Heart left ventricle (tissue), 16 donors: ENCODE data around the gene C9orf152. TPM values are rescaled to one million over a fixed set of nuclear protein-coding genes. Genes with fewer than 3 reads are reported as not detected.
"Not testable (repeated sequence)": the region's sequence is repeated elsewhere in the genome, so short reads cannot be mapped to it uniquely, and the experiment has no call there.

ENCODE experiments used
- ATAC-seq, 4 donors: fragments of 200-7000 bp; cut with Tn5 transposase; one replicate each; pipeline ENCODE4 v1.9.1; 2020 to 2022; ENCODE audit warnings: moderate library complexity in 4 of 4, mild to moderate bottlenecking in 3 of 4, moderate number of reproducible peaks in 1 of 4
- DNase-seq, 5 donors: peaks; one replicate each; pipeline ENCODE4 v3.0.0-alpha.2; 2020
- H3K27ac ChIP-seq, 12 donors: fragments of 200-600 bp; sonication (generic) in 4 of 12; one replicate each; pipeline versions ENCODE4 v1.5.0 to v1.8.0; 2016 to 2022; ENCODE audit warnings: mild to moderate bottlenecking in 2 of 12
- H3K27me3 ChIP-seq, 9 donors: fragments of 200-600 bp; sonication (generic) in 2 of 9; one replicate each; pipeline versions ENCODE4 v1.5.1 to v1.8.0; 2016 to 2022; ENCODE audit warnings: mild to moderate bottlenecking in 3 of 9
- H3K36me3 ChIP-seq, 9 donors: fragments of 200-600 bp; sonication (generic) in 2 of 9; one replicate each; pipeline versions ENCODE4 v1.5.0 to v1.8.0; 2018 to 2022; ENCODE audit warnings: mild to moderate bottlenecking in 2 of 9
- H3K4me1 ChIP-seq, 12 donors: fragments of 200-600 bp; sonication (generic) in 4 of 12; one replicate each; pipeline versions ENCODE4 v1.5.0 to v1.8.0; 2016 to 2022; ENCODE audit warnings: mild to moderate bottlenecking in 3 of 12
- H3K4me3 ChIP-seq, 12 donors: fragments of 200-600 bp; sonication (generic) in 4 of 12; one replicate each; pipeline versions ENCODE4 v1.5.0 to v1.8.0; 2017 to 2022; ENCODE audit warnings: mild to moderate bottlenecking in 9 of 12, moderate library complexity in 4 of 12
- H3K9me3 ChIP-seq, 12 donors: fragments of 200-600 bp; sonication (generic) in 4 of 12; one replicate each; pipeline versions ENCODE4 v1.5.0 to v1.8.0; 2016 to 2022; ENCODE audit warnings: mild to moderate bottlenecking in 1 of 12
- POLR2A ChIP-seq, 2 donors: fragments of 450-650 bp; IDR thresholded peaks; one replicate each; pipeline ENCODE4 v1.6.1; 2017; ENCODE audit warnings: antibody characterized with exemption in 2 of 2, mild to moderate bottlenecking in 2 of 2, moderate library complexity in 2 of 2
- WGBS, 4 donors: extraction: QIAGEN DNeasy Blood & Tissue Kit in 2 of 4; methylation state at CpG; one replicate each; pipeline versions ENCODE4 v1.1.5 to v1.1.7; 2013 to 2018; 5-methylcytosine and 5-hydroxymethylcytosine counted together
- intact Hi-C, 10 donors: fragments of 100-400 bp; cut with DNase I; formaldehyde crosslinking; loops; one replicate each; pipeline versions ENCODE4 v1.11.1 to v1.14.2; 2022
- polyA plus RNA-seq, 2 donors: library from polyadenylated mRNA; stranded (reverse); fragments of 200-250 nt; gene quantifications; one replicate each; pipeline ENCODE4 v1.2.3, GENCODE V29; 2013
- total RNA-seq, 9 donors: library from RNA; depleted of rRNA in 2 of 9; stranded (reverse); fragments of >200 nt in 2 of 9; fragmentation: NEBNext Ultra II Directional in 3 of 9; extraction: Animal tissue kit (Norgen Biotek cat#: 25700) in 3 of 9; gene quantifications; one replicate each; pipeline versions ENCODE4 v1.1.0 to v1.2.4, GENCODE V29; 2016 to 2023
- TF ChIP-seq, protein P1 (sequence below), 12 donors: fragments of 200-600 bp; sonication (generic) in 4 of 12; IDR thresholded peaks; one replicate each; pipeline versions ENCODE4 v1.5.0 to v1.8.0; 2018 to 2022; ENCODE audit warnings: antibody characterized with exemption in 12 of 12, mild to moderate bottlenecking in 5 of 12
- donor health status: ischemic (EF 13 %, LVEDD 7.1; RV severe dilation, severe dysfunction).
- donor health status: healthy with polysubstance abuse.
- donor health status: DM: no; HTN: yes; CAD: no.
- donor health status: DM: no; HTN: no; CAD: no.
- donor health status: ischemic (EF 25% LVEDD 6.9; RV normal size, moderate dysfunction).
- donor health status: ischemic (EF 25% LVEDD 5.7; RV mildly dilated, moderate dysfunction).
- donor health status: healthy.
- donor health status: DM: yes; HTN: yes; CAD: no.
- donor health status: ischemic (EF 35%, LVEDD 5.7; RV mildly dilated, moderate dysfunction).
- donor health status: nonischemic (EF 11% LVEDD 7.7; RV severe dilation, severe dysfunction).
- donor health status: DM: yes; HTN: yes; CAD: no.
- donor health status: PGD.
- donor health status: ischemic (EF 29% LVEDD 5.4; RV normal size, mild dysfunction).
- donor health status: nonischemic (EF 23%, LVEDD 6.1; RV moderate dilation, normal function).

The C9orf152 gene
- total and polyA plus RNA-seq, 11 donors: not detected

GRCh38 chr9:110206389-110206788, 1.6 kb downstream of the C9orf152 start:
- Histone ChIP-seq H3K4me3 (no peak overlapping the region), H3K27ac (no peak overlapping the region), H3K9me3 (no peaks in the 10 kb centered on the region), H3K36me3 (no peaks in the 10 kb centered on the region), H3K27me3 (no peaks in the 10 kb centered on the region), H3K4me1 (no peaks in the 10 kb centered on the region)
- 52 to 70% (median 62%) methylated on average over 1 of the region's 1 CpG for WGBS, 4 donors
- ATAC-seq (no peak), DNase-seq (no peak)
- no peak for TF ChIP-seq POLR2A (IDR thresholded peaks at IDR 0.05)
- TF ChIP-seq, protein P1, sequence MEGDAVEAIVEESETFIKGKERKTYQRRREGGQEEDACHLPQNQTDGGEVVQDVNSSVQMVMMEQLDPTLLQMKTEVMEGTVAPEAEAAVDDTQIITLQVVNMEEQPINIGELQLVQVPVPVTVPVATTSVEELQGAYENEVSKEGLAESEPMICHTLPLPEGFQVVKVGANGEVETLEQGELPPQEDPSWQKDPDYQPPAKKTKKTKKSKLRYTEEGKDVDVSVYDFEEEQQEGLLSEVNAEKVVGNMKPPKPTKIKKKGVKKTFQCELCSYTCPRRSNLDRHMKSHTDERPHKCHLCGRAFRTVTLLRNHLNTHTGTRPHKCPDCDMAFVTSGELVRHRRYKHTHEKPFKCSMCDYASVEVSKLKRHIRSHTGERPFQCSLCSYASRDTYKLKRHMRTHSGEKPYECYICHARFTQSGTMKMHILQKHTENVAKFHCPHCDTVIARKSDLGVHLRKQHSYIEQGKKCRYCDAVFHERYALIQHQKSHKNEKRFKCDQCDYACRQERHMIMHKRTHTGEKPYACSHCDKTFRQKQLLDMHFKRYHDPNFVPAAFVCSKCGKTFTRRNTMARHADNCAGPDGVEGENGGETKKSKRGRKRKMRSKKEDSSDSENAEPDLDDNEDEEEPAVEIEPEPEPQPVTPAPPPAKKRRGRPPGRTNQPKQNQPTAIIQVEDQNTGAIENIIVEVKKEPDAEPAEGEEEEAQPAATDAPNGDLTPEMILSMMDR (IDR thresholded peaks at IDR 0.05): no peak
- intact Hi-C loops: no loop called here

DNA sequence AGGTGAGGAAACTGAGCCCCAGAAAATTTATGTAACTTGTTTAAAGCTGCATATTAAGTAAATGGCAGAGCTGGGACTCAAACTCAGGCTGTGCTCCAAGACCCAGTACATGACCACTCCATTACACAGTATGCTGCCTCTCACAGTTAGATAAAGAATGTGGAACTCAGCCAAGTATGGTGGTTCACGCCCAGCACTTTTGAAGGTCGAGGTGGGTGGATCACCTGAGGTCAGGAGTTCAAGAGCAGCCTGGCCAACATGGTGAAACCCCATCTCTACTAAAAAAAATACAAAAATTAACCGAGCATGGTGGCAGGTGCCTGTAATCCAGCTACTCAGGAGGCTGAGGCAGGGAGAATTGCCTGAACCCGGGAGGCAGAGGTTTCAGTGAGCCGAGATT, 2.3 kb downstream of the C9orf152 start:
- intact Hi-C loops, DNase-seq, H3K9me3 ChIP-seq, H3K27me3 ChIP-seq, H3K36me3 ChIP-seq, ATAC-seq, H3K4me1 ChIP-seq, H3K4me3 ChIP-seq, H3K27ac ChIP-seq: not testable (repeated sequence)
- 61 to 76% (median 70%) methylated on average over 5 of the region's 5 CpGs for WGBS, 4 donors

DNA sequence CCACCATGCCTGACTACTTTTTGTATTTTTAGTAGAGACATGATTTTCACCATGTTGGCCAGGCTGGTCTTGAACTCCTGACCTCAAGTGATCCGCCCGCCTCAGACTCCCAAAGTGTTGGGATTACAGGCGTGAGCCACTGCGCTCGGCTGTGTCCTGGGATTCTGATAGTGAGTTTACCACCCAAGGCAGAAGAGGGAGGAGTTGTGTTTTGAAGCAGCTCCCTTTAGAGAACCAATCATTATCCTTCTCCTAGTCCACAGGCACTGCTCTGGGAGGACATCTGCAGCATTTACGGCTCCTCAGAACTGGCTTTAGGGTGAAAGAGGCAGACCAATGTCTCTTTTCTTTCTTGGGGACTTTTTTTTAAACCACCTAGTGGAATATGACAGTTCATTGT, 5.7 kb downstream of the C9orf152 start:
- Histone ChIP-seq H3K4me3 (no peak overlapping the region), H3K9me3 (no peaks in the 10 kb centered on the region), H3K36me3 (no peaks in the 10 kb centered on the region), H3K27ac (no peak overlapping the region), H3K4me1 (peaks cover 0 to 3% (median 0%) of the 10 kb centered on the region in 12 donors), H3K27me3 (no peaks in the 10 kb centered on the region)
- 77 to 82% (median 79%) methylated on average over 6 of the region's 6 CpGs for WGBS, 4 donors
- DNase-seq (no peak), ATAC-seq (peak in 1 of 4 donors; percentile 33)
- intact Hi-C loops: no loop called here
- TF ChIP-seq, protein P1 (IDR thresholded peaks at IDR 0.05): no peak
- no peak for TF ChIP-seq POLR2A (IDR thresholded peaks at IDR 0.05)

GRCh38 chr9:110199643-110200042, 8.3 kb downstream of the C9orf152 start:
- H3K9me3 ChIP-seq: no peaks in the 10 kb centered on the region
- no peaks in the 10 kb centered on the region for H3K36me3 ChIP-seq
- WGBS, 4 donors: 90 to 100% (median 93%) methylated on average over 2 of the region's 2 CpGs
- ATAC-seq (no peak), DNase-seq (no peak)
- TF ChIP-seq, protein P1 (IDR thresholded peaks at IDR 0.05): no peak
- TF ChIP-seq POLR2A (IDR thresholded peaks at IDR 0.05): no peak
- intact Hi-C loops: loop anchor here in 1 of 10 donors (10.0 kb wide), 1 partner anchor 505 kb away; no protein-coding TSS in a partner anchor
- no peaks in the 10 kb centered on the region for H3K27me3 ChIP-seq
- no peak overlapping the region for H3K27ac ChIP-seq
- H3K4me3 ChIP-seq: no peak overlapping the region
- peaks cover 0 to 3% (median 0%) of the 10 kb centered on the region in 12 donors for H3K4me1 ChIP-seq

GRCh38 chr9:110198357-110198756, 9.6 kb downstream of the C9orf152 start:
- Histone ChIP-seq H3K27ac (no peak overlapping the region), H3K36me3 (no peaks in the 10 kb centered on the region), H3K27me3 (no peaks in the 10 kb centered on the region), H3K4me1 (peaks cover 0 to 4% (median 0%) of the 10 kb centered on the region in 12 donors), H3K9me3 (no peaks in the 10 kb centered on the region), H3K4me3 (no peak overlapping the region)
- ATAC-seq (no peak), DNase-seq (no peak)
- intact Hi-C loops: loop anchor here in 1 of 10 donors (10.0 kb wide), 1 partner anchor 504 kb away; no protein-coding TSS in a partner anchor
- WGBS, 4 donors: 91 to 96% (median 94%) methylated on average over 12 of the region's 12 CpGs
- no peak for TF ChIP-seq POLR2A (IDR thresholded peaks at IDR 0.05)
- TF ChIP-seq, protein P1 (IDR thresholded peaks at IDR 0.05): no peak
